Measurements from ENCODE around the gene PLA2G15. TPM values are rescaled to one million over a fixed set of nuclear protein-coding genes. Genes with fewer than 3 reads are reported as not detected.

PLA2G15 gene
- total RNA-seq, 1 experiment from 2014 or later = 8.7 TPM

- Histone ChIP-seq H3K9me3 (ENCODE audit: low read length) (no peaks in the 10 kb centered on the region), H2AFZ (ENCODE audit: low read length) (no peak overlapping the region), H3K4me1 (ENCODE audit: low read length) (peaks cover 75% of the 10 kb centered on the region), H3K9ac (ENCODE audit: low read length) (no peak overlapping the region), H3K4me3 (ENCODE audit: low read length) (no peak overlapping the region), H4K20me1 (ENCODE audit: insufficient read depth, low read depth, low read length) (peaks cover 3% of the 10 kb centered on the region; the same call in 1 of the 2 replicates), H3K79me2 (ENCODE audit: low read length) (peaks cover 61% of the 10 kb centered on the region), H3K9me2 (replicated peaks; ENCODE audit: insufficient read depth, low read length) (no peaks in the 10 kb centered on the region), H3K36me3 (ENCODE audit: insufficient read depth, low read length) (peaks cover 3% of the 10 kb centered on the region; the same call in 1 of the 2 replicates), H3K4me2 (ENCODE audit: low read depth, low read length, poor library complexity, severe bottlenecking) (peak overlapping the region; percentile 85), H3K27me3 (ENCODE audit: low read length) (no peaks in the 10 kb centered on the region), H3K27ac (ENCODE audit: low read length) (peak overlapping the region; percentile 98)
- no peak for DNase-seq
These were observed 36.3 kb downstream of the PLA2G15 start for GRCh38 chr16:68281368-68282063.

DNA sequence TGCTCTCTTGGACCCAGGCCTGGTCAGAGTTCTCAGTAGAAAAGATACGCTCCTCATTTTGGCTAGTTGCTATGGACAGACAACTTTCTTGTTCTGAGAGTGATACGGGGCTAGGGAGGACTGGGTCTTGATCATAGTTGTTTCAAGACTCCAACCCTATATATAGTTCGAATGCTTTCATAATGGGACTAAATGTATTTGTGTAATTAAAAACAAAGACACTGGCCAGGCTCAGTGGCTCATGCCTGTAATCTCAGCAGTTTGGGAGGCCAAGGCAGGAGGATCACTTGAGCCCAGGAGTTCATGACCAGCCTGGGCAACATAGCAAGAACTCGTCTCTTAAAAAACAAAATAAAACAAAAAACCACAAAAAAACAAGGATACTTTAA is 36.9 kb downstream of the PLA2G15 start:
- Histone ChIP-seq H3K4me2 (ENCODE audit: low read depth, low read length, poor library complexity, severe bottlenecking) (peak overlapping the region; percentile 85), H4K20me1 (ENCODE audit: insufficient read depth, low read depth, low read length) (peaks cover 3% of the 10 kb centered on the region; the same call in 1 of the 2 replicates), H3K36me3 (ENCODE audit: insufficient read depth, low read length) (peaks cover 4% of the 10 kb centered on the region), H3K27ac (ENCODE audit: low read length) (peak overlapping the region; percentile 98), H3K9ac (ENCODE audit: low read length) (no peak overlapping the region), H3K27me3 (ENCODE audit: low read length) (no peaks in the 10 kb centered on the region), H2AFZ (ENCODE audit: low read length) (no peak overlapping the region), H3K4me1 (ENCODE audit: low read length) (peaks cover 80% of the 10 kb centered on the region), H3K79me2 (ENCODE audit: low read length) (peaks cover 60% of the 10 kb centered on the region), H3K9me3 (ENCODE audit: low read length) (no peaks in the 10 kb centered on the region), H3K4me3 (ENCODE audit: low read length) (no peak overlapping the region), H3K9me2 (replicated peaks; ENCODE audit: insufficient read depth, low read length) (no peaks in the 10 kb centered on the region)
- DNase-seq = no peak

DNA sequence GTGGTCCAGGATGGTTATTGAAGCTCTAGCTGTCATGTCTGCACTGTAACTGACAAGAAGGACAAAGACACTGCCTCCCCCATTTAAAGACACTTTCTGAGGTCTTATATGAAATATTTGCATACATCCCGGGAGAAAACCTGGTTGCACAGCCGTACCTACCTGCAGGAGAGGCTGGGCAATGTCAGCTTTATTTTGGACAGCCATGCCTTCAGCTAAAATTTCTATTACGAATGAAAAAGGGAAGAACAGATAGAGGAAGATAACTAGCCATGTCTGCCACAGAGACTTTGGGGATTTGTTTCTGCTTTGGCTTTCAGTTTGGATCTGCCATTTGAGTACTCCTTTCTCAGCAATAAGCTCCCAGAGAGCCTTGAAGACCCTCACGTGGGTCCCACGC is 38.2 kb downstream of the PLA2G15 start:
- peak; percentile 65 for DNase-seq
- peaks cover 65% of the 10 kb centered on the region for H3K79me2 ChIP-seq (ENCODE audit: low read length)
- H3K27me3 ChIP-seq (ENCODE audit: low read length) = no peaks in the 10 kb centered on the region
- H3K9me3 ChIP-seq (ENCODE audit: low read length) = no peaks in the 10 kb centered on the region
- peak overlapping the region; percentile 72 for H3K9ac ChIP-seq (ENCODE audit: low read length)
- H3K4me3 ChIP-seq (ENCODE audit: low read length) = peak overlapping the region; percentile 58
- H3K27ac ChIP-seq (ENCODE audit: low read length) = peak overlapping the region; percentile 98
- H4K20me1 ChIP-seq (ENCODE audit: insufficient read depth, low read depth, low read length) = peaks cover 8% of the 10 kb centered on the region; the same call in 1 of the 2 replicates
- no peaks in the 10 kb centered on the region for H3K9me2 ChIP-seq (replicated peaks; ENCODE audit: insufficient read depth, low read length)
- peaks cover 93% of the 10 kb centered on the region for H3K4me1 ChIP-seq (ENCODE audit: low read length)
- H2AFZ ChIP-seq (ENCODE audit: low read length) = no peak overlapping the region
- peaks cover 14% of the 10 kb centered on the region for H3K36me3 ChIP-seq (ENCODE audit: insufficient read depth, low read length)
- H3K4me2 ChIP-seq (ENCODE audit: low read depth, low read length, poor library complexity, severe bottlenecking) = peak overlapping the region; percentile 85

- no peak overlapping the region for H2AFZ ChIP-seq (ENCODE audit: low read length)
- H3K9me2 ChIP-seq (replicated peaks; ENCODE audit: insufficient read depth, low read length) = no peaks in the 10 kb centered on the region
- peaks cover 8% of the 10 kb centered on the region; the same call in 1 of the 2 replicates for H4K20me1 ChIP-seq (ENCODE audit: insufficient read depth, low read depth, low read length)
- H3K4me2 ChIP-seq (ENCODE audit: low read depth, low read length, poor library complexity, severe bottlenecking) = peak overlapping the region; percentile 85
- H3K27ac ChIP-seq (ENCODE audit: low read length) = peak overlapping the region; percentile 98
- H3K79me2 ChIP-seq (ENCODE audit: low read length) = peaks cover 64% of the 10 kb centered on the region
- H3K27me3 ChIP-seq (ENCODE audit: low read length) = no peaks in the 10 kb centered on the region
- H3K9me3 ChIP-seq (ENCODE audit: low read length) = no peaks in the 10 kb centered on the region
- H3K36me3 ChIP-seq (ENCODE audit: insufficient read depth, low read length) = peaks cover 14% of the 10 kb centered on the region
- H3K9ac ChIP-seq (ENCODE audit: low read length) = peak overlapping the region; percentile 72
- peaks cover 99% of the 10 kb centered on the region for H3K4me1 ChIP-seq (ENCODE audit: low read length)
- H3K4me3 ChIP-seq (ENCODE audit: low read length) = peak overlapping the region; percentile 58
- peak; percentile 86 for DNase-seq
These were observed 38.8 kb downstream of the PLA2G15 start for GRCh38 chr16:68283801-68284598.

GRCh38 chr16:68284847-68285246 is 39.7 kb downstream of the PLA2G15 start:
- peak overlapping the region; percentile 58 for H3K4me3 ChIP-seq (ENCODE audit: low read length)
- H3K27ac ChIP-seq (ENCODE audit: low read length) = peak overlapping the region; percentile 98
- peaks cover 14% of the 10 kb centered on the region for H3K36me3 ChIP-seq (ENCODE audit: insufficient read depth, low read length)
- H4K20me1 ChIP-seq (ENCODE audit: insufficient read depth, low read depth, low read length) = peaks cover 8% of the 10 kb centered on the region; the same call in 1 of the 2 replicates
- peaks cover 56% of the 10 kb centered on the region for H3K79me2 ChIP-seq (ENCODE audit: low read length)
- H3K27me3 ChIP-seq (ENCODE audit: low read length) = no peaks in the 10 kb centered on the region
- no peaks in the 10 kb centered on the region for H3K9me3 ChIP-seq (ENCODE audit: low read length)
- peak overlapping the region; percentile 72 for H3K9ac ChIP-seq (ENCODE audit: low read length)
- H3K4me2 ChIP-seq (ENCODE audit: low read depth, low read length, poor library complexity, severe bottlenecking) = peak overlapping the region; percentile 85
- no peaks in the 10 kb centered on the region for H3K9me2 ChIP-seq (replicated peaks; ENCODE audit: insufficient read depth, low read length)
- peak; percentile 83 for DNase-seq
- H3K4me1 ChIP-seq (ENCODE audit: low read length) = peaks cover 99% of the 10 kb centered on the region
- H2AFZ ChIP-seq (ENCODE audit: low read length) = no peak overlapping the region

GRCh38 chr16:68285683-68286082 is 40.5 kb downstream of the PLA2G15 start:
- Histone ChIP-seq H3K4me3 (ENCODE audit: low read length) (no peak overlapping the region), H3K36me3 (ENCODE audit: insufficient read depth, low read length) (peaks cover 17% of the 10 kb centered on the region), H3K79me2 (ENCODE audit: low read length) (peaks cover 55% of the 10 kb centered on the region), H4K20me1 (ENCODE audit: insufficient read depth, low read depth, low read length) (peaks cover 8% of the 10 kb centered on the region; the same call in 1 of the 2 replicates), H3K9me3 (ENCODE audit: low read length) (no peaks in the 10 kb centered on the region), H3K9ac (ENCODE audit: low read length) (peak overlapping the region; percentile 72; the same call in 1 of the 2 replicates), H3K4me2 (ENCODE audit: low read depth, low read length, poor library complexity, severe bottlenecking) (peak overlapping the region; percentile 85), H3K9me2 (replicated peaks; ENCODE audit: insufficient read depth, low read length) (no peaks in the 10 kb centered on the region), H3K4me1 (ENCODE audit: low read length) (peaks cover 100% of the 10 kb centered on the region), H3K27me3 (ENCODE audit: low read length) (no peaks in the 10 kb centered on the region), H2AFZ (ENCODE audit: low read length) (no peak overlapping the region), H3K27ac (ENCODE audit: low read length) (peak overlapping the region; percentile 98)
- DNase-seq = no peak

DNA sequence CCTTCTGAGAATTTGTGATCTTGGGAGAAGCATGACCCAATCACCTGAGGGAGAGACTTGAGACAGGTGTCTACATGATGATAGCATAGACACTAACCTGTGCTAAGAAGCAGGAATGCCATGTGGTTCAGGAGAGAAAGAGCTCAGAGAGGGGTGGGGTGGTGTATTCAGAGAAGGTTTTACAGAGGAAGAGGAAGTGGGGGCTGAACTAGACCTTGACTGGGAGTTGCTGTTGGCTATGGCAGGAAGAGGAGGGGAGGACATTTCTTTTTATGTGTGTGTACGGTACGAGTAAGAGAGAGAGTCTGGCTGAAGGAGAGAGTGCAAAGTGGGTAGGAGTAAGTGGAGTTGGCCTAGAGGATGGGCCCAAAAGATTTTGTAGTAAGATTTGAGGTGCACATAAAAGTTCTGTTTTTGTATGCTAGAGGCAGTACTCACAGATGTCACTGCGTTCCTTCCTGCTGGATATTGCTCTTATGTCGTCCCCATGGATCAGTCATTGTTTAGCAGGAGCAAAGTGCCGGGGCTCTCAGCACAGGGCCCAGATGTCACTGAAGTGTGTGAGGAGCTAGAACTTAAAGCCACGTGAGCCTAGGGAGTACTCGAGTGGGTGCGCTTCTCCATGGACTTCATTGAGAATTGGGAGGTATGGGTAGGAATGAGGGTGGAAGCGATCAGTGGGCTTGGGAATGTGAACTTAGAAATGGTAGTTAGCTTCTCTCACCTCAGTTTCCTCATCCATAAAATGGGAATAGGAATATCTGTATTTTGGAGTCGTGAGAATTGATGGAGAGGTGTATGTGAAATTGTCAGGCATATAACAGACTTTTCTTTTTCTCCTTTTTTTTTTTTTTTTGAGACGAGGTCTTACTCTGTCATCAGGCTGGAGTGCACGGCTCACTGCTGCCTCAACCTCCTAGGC is 41.2 kb downstream of the PLA2G15 start:
- Histone ChIP-seq H3K4me2 (ENCODE audit: low read depth, low read length, poor library complexity, severe bottlenecking) (peak overlapping the region; percentile 85), H3K79me2 (ENCODE audit: low read length) (peaks cover 57% of the 10 kb centered on the region), H3K36me3 (ENCODE audit: insufficient read depth, low read length) (peaks cover 25% of the 10 kb centered on the region), H3K4me3 (ENCODE audit: low read length) (no peak overlapping the region), H4K20me1 (ENCODE audit: insufficient read depth, low read depth, low read length) (peaks cover 8% of the 10 kb centered on the region; the same call in 1 of the 2 replicates), H3K27ac (ENCODE audit: low read length) (peak overlapping the region; percentile 98), H3K4me1 (ENCODE audit: low read length) (peaks cover 100% of the 10 kb centered on the region), H3K9me3 (ENCODE audit: low read length) (no peaks in the 10 kb centered on the region), H2AFZ (ENCODE audit: low read length) (no peak overlapping the region), H3K27me3 (ENCODE audit: low read length) (no peaks in the 10 kb centered on the region), H3K9ac (ENCODE audit: low read length) (no peak overlapping the region), H3K9me2 (replicated peaks; ENCODE audit: insufficient read depth, low read length) (no peaks in the 10 kb centered on the region)
- DNase-seq = no peak
